Right forelimb (tissue), 1 donor: ENCODE data around the gene PIKFYVE.
"Not testable (repeated sequence)": the region's sequence is repeated elsewhere in the genome, so short reads cannot be mapped to it uniquely, and the experiment has no call there.

Experiments
- DNase-seq: peaks from one replicate; pipeline ENCODE4 v3.0.0-alpha.2; 2018

Gene PIKFYVE

DNA sequence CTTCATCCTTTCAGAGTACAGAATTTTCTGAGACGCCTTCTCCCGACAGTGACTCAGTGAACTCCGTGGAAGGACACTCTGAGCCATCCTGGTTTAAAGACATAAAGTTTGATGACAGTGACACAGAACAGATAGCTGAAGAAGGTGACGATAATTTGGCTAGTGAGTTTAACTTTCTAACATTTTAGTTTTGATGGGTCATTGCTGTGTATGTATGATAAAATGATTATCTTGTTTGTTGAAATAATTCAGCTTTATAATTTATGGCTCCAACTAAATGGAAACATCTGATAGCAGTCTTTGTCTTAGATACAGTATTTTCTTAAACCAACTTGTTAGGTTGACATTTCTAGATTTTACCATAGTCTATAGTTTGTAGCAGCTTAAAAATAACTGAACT, 38.1 kb downstream of the PIKFYVE start:
- no peak for DNase-seq

DNA sequence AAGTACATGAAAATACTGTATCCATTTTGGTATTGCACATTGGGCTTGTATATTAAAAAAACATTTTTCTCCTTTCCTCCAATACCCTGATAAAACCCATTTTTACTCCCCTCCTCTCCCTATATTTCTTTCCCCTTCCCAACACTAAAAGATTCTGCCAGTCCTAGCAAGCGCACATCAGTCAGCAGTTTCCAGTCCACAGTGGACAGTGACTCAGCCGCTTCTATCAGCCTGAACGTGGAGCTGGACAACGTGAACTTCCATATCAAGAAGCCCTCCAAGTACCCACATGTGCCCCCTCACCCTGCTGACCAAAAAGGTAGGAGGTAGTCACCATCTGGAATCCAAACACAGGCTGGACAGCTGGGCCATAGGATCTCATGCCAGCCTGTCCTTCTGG, 38.6 kb downstream of the PIKFYVE start:
- no peak for DNase-seq

DNA sequence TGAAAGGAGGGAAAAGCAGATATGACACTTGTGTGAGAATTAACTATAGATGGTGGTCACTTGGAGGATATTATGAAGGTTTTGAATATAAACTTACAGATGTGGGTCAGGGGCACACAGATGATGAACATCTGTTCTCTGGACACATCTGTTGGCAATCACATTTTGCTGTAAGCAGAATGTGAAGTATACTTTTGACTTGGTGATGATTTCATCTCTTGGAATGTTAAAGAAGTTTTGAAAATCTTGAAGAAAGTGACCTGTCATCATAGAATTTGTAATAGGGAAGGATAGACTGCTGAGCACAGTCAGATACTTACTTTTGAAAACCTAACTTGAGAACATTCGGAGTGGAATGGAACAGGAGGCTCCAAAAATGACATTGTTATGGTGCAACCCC, 40.2 kb downstream of the PIKFYVE start:
- no peak for DNase-seq

GRCh38 chr2:208311321-208311720, 45.3 kb downstream of the PIKFYVE start:
- no peak for DNase-seq

DNA sequence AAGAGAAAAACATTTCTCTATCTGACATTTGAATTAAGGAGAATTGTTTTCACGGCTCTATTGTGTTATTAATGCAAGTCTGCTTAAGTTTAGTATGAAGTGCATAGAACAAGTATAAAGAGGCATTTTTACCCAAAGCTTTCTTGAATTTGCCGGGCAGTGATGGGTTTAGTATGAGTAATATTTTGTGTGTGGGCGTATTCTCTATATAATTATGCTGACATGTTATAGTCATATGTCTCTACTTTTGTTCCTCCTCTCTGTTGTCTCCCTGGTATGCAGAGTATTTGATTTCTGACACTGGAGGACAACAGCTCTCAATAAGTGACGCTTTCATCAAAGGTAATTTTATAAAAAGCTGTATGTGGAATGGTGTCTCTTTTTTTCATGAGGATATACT, 45.9 kb downstream of the PIKFYVE start:
- no peak for DNase-seq

DNA sequence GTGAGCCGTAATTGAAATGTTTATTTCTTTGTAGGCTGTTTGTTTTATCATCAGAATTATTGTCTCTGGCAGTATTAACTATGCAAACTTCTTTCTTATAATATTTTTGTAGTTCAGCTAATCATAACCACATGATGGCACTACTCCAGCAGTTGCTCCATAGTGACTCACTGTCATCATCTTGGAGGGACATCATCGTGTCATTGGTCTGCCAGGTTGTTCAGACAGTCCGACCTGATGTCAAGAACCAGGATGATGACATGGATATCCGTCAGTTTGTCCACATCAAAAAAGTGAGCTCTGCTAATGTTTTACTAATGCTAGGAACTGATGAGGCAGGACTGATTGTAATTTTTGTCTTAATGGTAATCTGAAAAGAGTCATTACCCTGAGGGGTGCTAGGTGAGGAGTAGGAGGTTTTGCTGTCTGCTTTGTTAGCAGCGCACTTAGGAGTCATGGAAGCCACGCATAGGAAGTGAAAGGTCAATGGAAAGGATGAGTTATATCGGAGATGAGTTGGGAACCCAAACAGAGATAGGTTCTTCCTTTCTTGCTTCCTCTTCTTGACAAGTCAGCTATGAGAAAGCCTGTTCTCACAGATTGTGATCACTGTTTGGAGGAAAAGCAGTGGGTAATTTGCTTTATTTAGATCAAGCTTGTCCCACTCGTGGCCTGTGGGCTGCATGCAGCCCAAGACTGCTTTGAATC, 49.2 kb downstream of the PIKFYVE start:
- DNase-seq, result no peak

DNA sequence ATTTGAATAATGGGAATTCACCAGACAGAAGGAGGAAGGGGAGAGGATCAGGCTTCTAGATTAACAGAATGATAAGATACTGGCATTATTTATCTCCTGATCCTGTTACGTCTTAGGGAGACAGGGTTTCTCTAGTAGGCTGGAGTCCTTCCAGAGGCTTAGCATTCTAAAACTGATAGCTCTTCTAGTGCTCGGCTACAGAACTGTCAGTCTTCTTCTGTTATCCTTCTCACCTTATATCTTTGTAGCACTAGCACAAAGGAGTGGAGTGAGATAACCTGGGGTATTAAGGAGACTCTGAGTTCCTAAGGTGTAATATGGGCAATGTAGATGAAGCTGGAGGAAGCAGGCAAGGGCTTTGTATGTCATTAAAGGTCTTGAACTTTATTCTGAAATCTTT, 52.1 kb downstream of the PIKFYVE start:
- DNase-seq, result no peak

GRCh38 chr2:208319391-208319790, 53.3 kb downstream of the PIKFYVE start:
- DNase-seq, result no peak

GRCh38 chr2:208320686-208321085, 54.6 kb downstream of the PIKFYVE start:
- peak; percentile 60 for DNase-seq

- no peak for DNase-seq
Measured at GRCh38 chr2:208326016-208326415, 60.0 kb downstream of the PIKFYVE start.

GRCh38 chr2:208329485-208329884, 63.4 kb downstream of the PIKFYVE start:
- no peak for DNase-seq

DNA sequence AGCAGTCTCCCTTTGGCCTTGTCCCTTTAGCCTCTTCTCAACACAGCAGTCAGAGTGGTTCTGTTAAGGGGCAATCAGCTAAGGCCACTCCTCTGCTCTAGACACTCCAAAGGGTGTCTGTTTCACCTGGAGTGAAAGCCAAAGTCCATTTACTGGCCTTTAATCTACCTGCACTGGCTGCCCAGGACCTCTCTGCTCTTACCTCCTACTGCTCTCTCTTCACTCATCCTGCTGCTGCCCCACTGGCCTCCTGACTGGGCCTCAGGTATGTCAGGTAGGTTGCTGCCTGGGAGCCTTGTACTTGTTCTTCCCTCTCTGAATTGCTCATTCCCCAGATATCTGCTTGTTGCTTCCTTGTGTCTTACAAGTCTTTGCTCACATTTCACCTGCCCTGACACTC, 68.2 kb downstream of the PIKFYVE start:
- no peak for DNase-seq

DNA sequence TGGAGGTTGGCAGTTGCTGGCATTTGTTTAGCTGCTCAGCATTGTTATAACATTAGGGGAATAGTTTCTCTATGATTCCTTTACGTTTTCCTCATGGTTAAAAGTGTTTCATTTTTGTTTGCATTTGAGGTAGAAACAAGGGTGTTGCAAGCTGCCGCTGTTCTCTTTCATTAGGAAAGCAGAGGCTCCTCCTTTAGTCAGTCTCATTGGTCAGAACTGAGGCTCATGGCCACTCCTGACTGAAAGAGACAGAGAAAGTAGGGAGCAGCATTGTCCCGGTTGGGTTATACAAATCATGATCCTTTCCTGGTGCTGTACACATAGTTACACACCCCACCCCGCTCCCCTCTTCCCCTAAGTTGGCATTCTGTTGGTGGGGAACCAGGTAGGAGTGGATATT, 80.7 kb downstream of the PIKFYVE start:
- no peak for DNase-seq

DNA sequence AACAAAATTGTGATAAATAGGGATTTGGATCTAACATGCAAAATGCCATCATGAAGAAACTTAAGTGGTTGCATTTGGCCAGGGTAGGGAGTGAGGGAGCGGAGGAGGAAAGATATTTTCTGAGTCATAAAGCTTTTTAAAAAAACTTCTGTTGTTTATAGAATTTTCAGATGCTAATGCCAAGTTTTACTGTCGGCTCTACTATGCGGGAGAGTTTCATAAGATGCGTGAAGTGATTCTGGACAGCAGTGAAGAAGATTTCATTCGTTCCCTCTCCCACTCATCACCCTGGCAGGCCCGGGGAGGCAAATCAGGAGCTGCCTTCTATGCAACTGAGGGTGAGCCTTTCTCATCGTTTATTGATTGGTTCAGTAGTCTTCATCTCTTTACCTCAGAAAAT, 84.6 kb downstream of the PIKFYVE start:
- no peak for DNase-seq

GRCh38 chr2:208352644-208353567, 86.9 kb downstream of the PIKFYVE start:
- DNase-seq, result no peak

DNA sequence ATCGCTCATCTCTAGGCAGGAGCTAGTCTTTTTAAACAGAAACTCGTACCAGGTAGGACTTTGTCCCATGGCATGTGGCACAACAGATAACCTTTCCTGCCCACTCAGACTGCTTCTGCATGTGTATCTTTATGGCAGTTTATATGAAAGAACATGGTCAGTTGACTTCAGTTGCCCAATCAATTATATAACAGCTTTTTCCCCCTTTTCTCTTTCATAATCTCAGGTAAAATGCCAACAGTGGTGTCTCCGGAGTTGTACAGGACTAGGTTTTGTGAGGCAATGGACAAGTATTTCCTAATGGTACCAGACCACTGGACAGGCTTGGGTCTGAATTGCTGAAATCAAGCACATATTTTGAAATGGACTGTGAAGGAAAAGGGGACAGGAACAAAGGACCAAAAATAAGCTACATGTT, 88.9 kb downstream of the PIKFYVE start:
- DNase-seq, result no peak

DNA sequence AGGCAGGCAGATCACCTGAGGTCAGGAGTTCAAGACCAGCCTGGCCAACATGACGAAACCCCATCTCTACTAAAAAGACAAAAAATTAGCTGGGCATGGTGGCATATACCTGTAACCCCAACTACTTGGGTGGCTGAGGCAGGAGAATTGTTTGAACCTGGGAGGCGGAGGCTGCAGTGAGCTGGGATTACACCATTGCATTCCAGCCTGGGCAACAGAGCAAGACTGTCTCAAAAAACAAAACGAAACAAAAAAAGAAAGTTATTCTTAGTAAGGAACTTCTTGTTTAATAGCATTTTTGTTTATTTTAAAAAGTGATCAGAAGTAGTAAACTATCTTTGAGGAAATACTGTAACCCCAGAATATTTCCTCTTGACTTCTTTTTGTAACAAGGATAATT, 90.4 kb downstream of the PIKFYVE start:
- not testable (repeated sequence) for DNase-seq

GRCh38 chr2:208356846-208357574, 91.0 kb downstream of the PIKFYVE start:
- DNase-seq, result no peak

GRCh38 chr2:208358758-208359631, 92.9 kb downstream of the PIKFYVE start:
- no peak for DNase-seq

DNA sequence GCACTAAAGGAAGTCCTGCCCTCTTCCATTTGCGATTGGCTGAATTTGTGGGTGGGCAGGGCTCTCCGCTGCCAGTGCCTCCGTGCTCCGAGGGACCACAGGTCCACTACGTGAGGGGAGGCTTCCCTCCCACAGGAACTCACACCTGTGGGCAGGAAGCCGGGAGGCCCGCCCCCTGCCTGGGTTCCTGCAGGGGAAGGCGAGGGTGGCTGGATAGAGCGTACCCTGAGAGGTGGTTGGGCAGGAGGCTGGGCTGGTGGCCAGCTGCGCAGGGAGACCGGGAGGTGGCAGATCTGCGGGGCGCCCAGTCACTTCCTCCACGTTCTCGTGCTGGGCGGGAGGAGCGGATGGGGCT, 93.6 kb downstream of the PIKFYVE start:
- no peak for DNase-seq

- no peak for DNase-seq
Measured at GRCh38 chr2:208360259-208361076, 94.4 kb downstream of the PIKFYVE start.

DNA sequence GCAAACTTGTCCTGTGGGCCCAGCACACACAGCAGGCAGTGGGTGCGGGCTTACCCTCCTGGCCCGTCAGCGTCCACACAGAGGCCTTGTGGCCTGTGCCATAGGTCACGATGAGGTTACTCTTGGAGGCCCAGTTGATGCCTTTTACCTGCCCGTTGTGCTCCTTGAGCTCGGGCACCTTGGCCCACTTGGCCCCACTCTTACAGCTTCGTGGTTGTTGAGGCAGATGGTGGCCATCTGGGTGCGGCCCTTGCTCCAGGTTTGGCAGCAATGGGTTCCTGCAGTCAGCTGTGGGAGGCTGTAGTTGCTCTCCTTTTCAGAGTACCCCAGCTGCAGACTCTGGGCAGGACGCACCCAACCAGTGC, 95.0 kb downstream of the PIKFYVE start:
- no peak for DNase-seq
